HepG2 (cell line): ENCODE results near the gene TET3. TPM values are rescaled to one million over a fixed set of nuclear protein-coding genes. Genes with fewer than 3 reads are reported as not detected.

Source experiments
- GZF1 ChIP-seq: sonication (generic); formaldehyde crosslinking; IDR thresholded peaks from 2 replicates; pipeline ENCODE4 v1.5.1; 2020; ENCODE audit warnings: mild to moderate bottlenecking, missing genetic modification reagents
- KLF12 ChIP-seq: sonication (generic); formaldehyde crosslinking; IDR thresholded peaks from 2 replicates; pipeline ENCODE4 v1.4.0; 2020; ENCODE audit warnings: missing genetic modification reagents, borderline replicate concordance
- ZBTB2 ChIP-seq: sonication (generic); formaldehyde crosslinking; IDR thresholded peaks from 2 replicates; pipeline ENCODE4 v1.8.0; 2022; ENCODE audit warnings: low read depth, missing genetic modification reagents
- ZNF512 ChIP-seq: sonication (generic); formaldehyde crosslinking; IDR thresholded peaks from 2 replicates; pipeline ENCODE4 v1.4.0; 2020; ENCODE audit warnings: mild to moderate bottlenecking, missing genetic modification reagents
- polyA plus RNA-seq, 8 experiments: library from polyadenylated mRNA; depleted of rRNA in 3 of 8; stranded (reverse) in 7 of 8; unstranded in 1 of 8; fragments of >200 nt; fragmentation: Illumina TruSeq in 4 of 8; extraction: Trizol in 4 of 8; gene quantifications; 2 replicates each; pipeline versions ENCODE4 v1.2.1 to v1.2.3, GENCODE V29; 2011 to 2016; ENCODE audit warnings: low read depth in 4 of 8, missing spikeins in 1 of 8, mixed read lengths in 1 of 8; ENCODE audit not compliant: insufficient read depth in 1 of 8
- total RNA-seq, 5 experiments: library from RNA; depleted of rRNA; stranded (reverse); fragments of >200 nt; fragmentation: Illumina TruSeq; extraction: Trizol; gene quantifications; 2 replicates each; pipeline ENCODE4 v1.2.3, GENCODE V29; 2016; ENCODE audit warnings: low read depth in 1 of 5
- TF ChIP-seq, protein P1 (sequence below): sonication (generic); formaldehyde crosslinking; IDR thresholded peaks from 2 replicates; pipeline ENCODE4 v1.5.0; 2020; ENCODE audit warnings: mild to moderate bottlenecking, missing genetic modification reagents
- TF ChIP-seq, protein P2 (sequence below): sonication (generic); formaldehyde crosslinking; IDR thresholded peaks from 2 replicates; pipeline ENCODE4 v1.5.0; 2020; ENCODE audit warnings: mild to moderate bottlenecking, missing genetic modification reagents, borderline replicate concordance

TET3 gene
- total and polyA plus RNA-seq, 2 of the 13 experiments (the other 11 are each of a cell fraction or from before 2014, with no cell fraction given) = 4.3 to 6.8 TPM

GRCh38 chr2:73987109-73987947 is 2.6 kb downstream of the TET3 start (continued):
- TF ChIP-seq ZNF512 (CRISPR knock-in tag) = no peak
- no peak for TF ChIP-seq KLF12 (CRISPR knock-in tag)
- TF ChIP-seq ZBTB2 (CRISPR knock-in tag) = no peak
- TF ChIP-seq, protein P1, sequence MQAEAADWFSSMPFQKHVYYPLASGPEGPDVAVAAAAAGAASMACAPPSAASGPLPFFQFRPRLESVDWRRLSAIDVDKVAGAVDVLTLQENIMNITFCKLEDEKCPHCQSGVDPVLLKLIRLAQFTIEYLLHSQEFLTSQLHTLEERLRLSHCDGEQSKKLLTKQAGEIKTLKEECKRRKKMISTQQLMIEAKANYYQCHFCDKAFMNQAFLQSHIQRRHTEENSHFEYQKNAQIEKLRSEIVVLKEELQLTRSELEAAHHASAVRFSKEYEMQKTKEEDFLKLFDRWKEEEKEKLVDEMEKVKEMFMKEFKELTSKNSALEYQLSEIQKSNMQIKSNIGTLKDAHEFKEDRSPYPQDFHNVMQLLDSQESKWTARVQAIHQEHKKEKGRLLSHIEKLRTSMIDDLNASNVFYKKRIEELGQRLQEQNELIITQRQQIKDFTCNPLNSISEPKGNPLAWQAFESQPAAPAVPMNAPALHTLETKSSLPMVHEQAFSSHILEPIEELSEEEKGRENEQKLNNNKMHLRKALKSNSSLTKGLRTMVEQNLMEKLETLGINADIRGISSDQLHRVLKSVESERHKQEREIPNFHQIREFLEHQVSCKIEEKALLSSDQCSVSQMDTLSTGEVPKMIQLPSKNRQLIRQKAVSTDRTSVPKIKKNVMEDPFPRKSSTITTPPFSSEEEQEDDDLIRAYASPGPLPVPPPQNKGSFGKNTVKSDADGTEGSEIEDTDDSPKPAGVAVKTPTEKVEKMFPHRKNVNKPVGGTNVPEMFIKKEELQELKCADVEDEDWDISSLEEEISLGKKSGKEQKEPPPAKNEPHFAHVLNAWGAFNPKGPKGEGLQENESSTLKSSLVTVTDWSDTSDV = no peak
- no peak for TF ChIP-seq GZF1
- TF ChIP-seq, protein P2, sequence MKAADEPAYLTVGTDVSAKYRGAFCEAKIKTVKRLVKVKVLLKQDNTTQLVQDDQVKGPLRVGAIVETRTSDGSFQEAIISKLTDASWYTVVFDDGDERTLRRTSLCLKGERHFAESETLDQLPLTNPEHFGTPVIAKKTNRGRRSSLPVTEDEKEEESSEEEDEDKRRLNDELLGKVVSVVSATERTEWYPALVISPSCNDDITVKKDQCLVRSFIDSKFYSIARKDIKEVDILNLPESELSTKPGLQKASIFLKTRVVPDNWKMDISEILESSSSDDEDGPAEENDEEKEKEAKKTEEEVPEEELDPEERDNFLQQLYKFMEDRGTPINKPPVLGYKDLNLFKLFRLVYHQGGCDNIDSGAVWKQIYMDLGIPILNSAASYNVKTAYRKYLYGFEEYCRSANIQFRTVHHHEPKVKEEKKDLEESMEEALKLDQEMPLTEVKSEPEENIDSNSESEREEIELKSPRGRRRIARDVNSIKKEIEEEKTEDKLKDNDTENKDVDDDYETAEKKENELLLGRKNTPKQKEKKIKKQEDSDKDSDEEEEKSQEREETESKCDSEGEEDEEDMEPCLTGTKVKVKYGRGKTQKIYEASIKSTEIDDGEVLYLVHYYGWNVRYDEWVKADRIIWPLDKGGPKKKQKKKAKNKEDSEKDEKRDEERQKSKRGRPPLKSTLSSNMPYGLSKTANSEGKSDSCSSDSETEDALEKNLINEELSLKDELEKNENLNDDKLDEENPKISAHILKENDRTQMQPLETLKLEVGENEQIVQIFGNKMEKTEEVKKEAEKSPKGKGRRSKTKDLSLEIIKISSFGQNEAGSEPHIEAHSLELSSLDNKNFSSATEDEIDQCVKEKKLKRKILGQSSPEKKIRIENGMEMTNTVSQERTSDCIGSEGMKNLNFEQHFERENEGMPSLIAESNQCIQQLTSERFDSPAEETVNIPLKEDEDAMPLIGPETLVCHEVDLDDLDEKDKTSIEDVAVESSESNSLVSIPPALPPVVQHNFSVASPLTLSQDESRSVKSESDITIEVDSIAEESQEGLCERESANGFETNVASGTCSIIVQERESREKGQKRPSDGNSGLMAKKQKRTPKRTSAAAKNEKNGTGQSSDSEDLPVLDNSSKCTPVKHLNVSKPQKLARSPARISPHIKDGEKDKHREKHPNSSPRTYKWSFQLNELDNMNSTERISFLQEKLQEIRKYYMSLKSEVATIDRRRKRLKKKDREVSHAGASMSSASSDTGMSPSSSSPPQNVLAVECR (CRISPR knock-in tag) = 0 out of 2 replicates have a peak, but pooled peaks have one; percentile 35
